HepG2 (cell line): ENCODE data around the gene ITGB8.

Source experiments
- CHD2 ChIP-seq: IDR thresholded peaks from 2 replicates; pipeline ENCODE4 v1.6.1; 2011; ENCODE audit warnings: low read depth, low read length, improper control_type of control experiment
- EZH2 ChIP-seq: conservative IDR thresholded peaks from 2 replicates; pipeline ENCODE4 v1.6.1; 2012; ENCODE audit warnings: mild to moderate bottlenecking, low read depth, low read length, moderate library complexity
- HHEX ChIP-seq: IDR thresholded peaks from 2 replicates; pipeline ENCODE4 v1.6.1; 2016; ENCODE audit warnings: control low read depth
- MYNN ChIP-seq: sonication (generic); formaldehyde crosslinking; IDR thresholded peaks from 2 replicates; pipeline ENCODE4 v1.4.0; 2020; ENCODE audit warnings: mild to moderate bottlenecking, low read depth, missing genetic modification reagents
- ZEB1 ChIP-seq: IDR thresholded peaks from 2 replicates; pipeline ENCODE4 v1.6.1; 2012; ENCODE audit warnings: mild to moderate bottlenecking, low read depth, inconsistent platforms; ENCODE audit not compliant: insufficient replicate concordance
- ZFP36L1 ChIP-seq: sonication (generic); formaldehyde crosslinking; IDR thresholded peaks from 2 replicates; pipeline ENCODE4 v1.8.0; 2022; ENCODE audit warnings: mild to moderate bottlenecking, missing genetic modification reagents, moderate library complexity
- TF ChIP-seq, protein P1 (sequence below): sonication (generic); formaldehyde crosslinking; IDR thresholded peaks from 2 replicates; pipeline ENCODE4 v1.4.0; 2020; ENCODE audit warnings: missing genetic modification reagents
- TF ChIP-seq, protein P2 (sequence below): sonication (generic); formaldehyde crosslinking; IDR thresholded peaks from 2 replicates; pipeline ENCODE4 v1.5.0; 2020; ENCODE audit warnings: mild to moderate bottlenecking, missing genetic modification reagents, moderate library complexity

- TF ChIP-seq, protein P1, sequence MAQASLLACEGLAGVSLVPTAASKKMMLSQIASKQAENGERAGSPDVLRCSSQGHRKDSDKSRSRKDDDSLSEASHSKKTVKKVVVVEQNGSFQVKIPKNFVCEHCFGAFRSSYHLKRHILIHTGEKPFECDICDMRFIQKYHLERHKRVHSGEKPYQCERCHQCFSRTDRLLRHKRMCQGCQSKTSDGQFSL (CRISPR knock-in tag), result no peak
- TF ChIP-seq, protein P2, sequence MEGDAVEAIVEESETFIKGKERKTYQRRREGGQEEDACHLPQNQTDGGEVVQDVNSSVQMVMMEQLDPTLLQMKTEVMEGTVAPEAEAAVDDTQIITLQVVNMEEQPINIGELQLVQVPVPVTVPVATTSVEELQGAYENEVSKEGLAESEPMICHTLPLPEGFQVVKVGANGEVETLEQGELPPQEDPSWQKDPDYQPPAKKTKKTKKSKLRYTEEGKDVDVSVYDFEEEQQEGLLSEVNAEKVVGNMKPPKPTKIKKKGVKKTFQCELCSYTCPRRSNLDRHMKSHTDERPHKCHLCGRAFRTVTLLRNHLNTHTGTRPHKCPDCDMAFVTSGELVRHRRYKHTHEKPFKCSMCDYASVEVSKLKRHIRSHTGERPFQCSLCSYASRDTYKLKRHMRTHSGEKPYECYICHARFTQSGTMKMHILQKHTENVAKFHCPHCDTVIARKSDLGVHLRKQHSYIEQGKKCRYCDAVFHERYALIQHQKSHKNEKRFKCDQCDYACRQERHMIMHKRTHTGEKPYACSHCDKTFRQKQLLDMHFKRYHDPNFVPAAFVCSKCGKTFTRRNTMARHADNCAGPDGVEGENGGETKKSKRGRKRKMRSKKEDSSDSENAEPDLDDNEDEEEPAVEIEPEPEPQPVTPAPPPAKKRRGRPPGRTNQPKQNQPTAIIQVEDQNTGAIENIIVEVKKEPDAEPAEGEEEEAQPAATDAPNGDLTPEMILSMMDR, result no peak
- TF ChIP-seq EZH2 (no peak), CHD2 (no peak), ZEB1 (no peak), ZFP36L1 (CRISPR knock-in tag) (no peak), MYNN (CRISPR knock-in tag) (no peak), HHEX (no peak)
Observed at GRCh38 chr7:20444030-20444800, 113.5 kb downstream of the ITGB8 start.
